Kidney (tissue), 14 donors: Measurements from ENCODE around the gene SOS2. TPM values are rescaled to one million over a fixed set of nuclear protein-coding genes. Genes with fewer than 3 reads are reported as not detected.

ENCODE experiments used
- DNase-seq, 5 donors: peaks; one replicate each; pipeline ENCODE4 v3.0.0-alpha.2; 2013 to 2020
- FAIRE-seq: peaks from 2 replicates; lab custom pipeline; 2012; peaks lifted over from hg19 to GRCh38; lab: Jason Lieb, UNC
- H3K27ac ChIP-seq, 2 donors: one replicate each; pipeline ENCODE4 v1.7.0; 2013; ENCODE audit warnings: low read depth in 2 of 2, low read length in 2 of 2, inconsistent platforms in 1 of 2
- H3K27me3 ChIP-seq: one replicate; pipeline ENCODE4 v1.7.1; 2013; ENCODE audit warnings: low read length, inconsistent platforms; ENCODE audit not compliant: control insufficient read depth, insufficient read depth
- H3K36me3 ChIP-seq, 3 donors: one replicate each; pipeline versions ENCODE4 v1.7.0 to v1.7.1; 2013; ENCODE audit warnings: low read length in 3 of 3, control low read depth in 1 of 3, inconsistent platforms in 1 of 3; ENCODE audit not compliant: insufficient read depth in 3 of 3, control insufficient read depth in 2 of 3
- H3K4me1 ChIP-seq, 3 donors: one replicate each; pipeline versions ENCODE4 v1.7.0 to v1.7.1; 2013; ENCODE audit warnings: low read length in 3 of 3, inconsistent platforms in 1 of 3, low read depth in 1 of 3; ENCODE audit not compliant: control insufficient read depth in 2 of 3, insufficient read depth in 2 of 3
- H3K4me3 ChIP-seq, 3 donors: one replicate each; pipeline versions ENCODE4 v1.7.0 to v1.8.1; 2013; ENCODE audit warnings: low read length in 3 of 3, control low read depth in 1 of 3, inconsistent platforms in 1 of 3
- H3K9ac ChIP-seq, 3 donors: one replicate each; pipeline versions ENCODE4 v1.7.0 to v1.7.1; 2013; ENCODE audit warnings: low read length in 3 of 3, control low read depth in 1 of 3, inconsistent platforms in 1 of 3
- H3K9me3 ChIP-seq, 3 donors: one replicate each; pipeline versions ENCODE4 v1.7.0 to v1.7.1; 2013; ENCODE audit warnings: low read length in 3 of 3, control low read depth in 1 of 3, inconsistent platforms in 1 of 3; ENCODE audit not compliant: control insufficient read depth in 2 of 3, insufficient read depth in 1 of 3
- CTCF ChIP-seq: IDR thresholded peaks from 3 replicates; pipeline ENCODE4 v1.5.1; 2012; ENCODE audit warnings: mild to moderate bottlenecking, moderate library complexity, borderline replicate concordance; ENCODE audit not compliant: insufficient read depth; ENCODE audit errors: extremely low read depth
- intact Hi-C: fragments of 100-400 bp; cut with DNase I; formaldehyde crosslinking; loops from one replicate; pipeline ENCODE4 v1.11.1; 2022
- polyA plus RNA-seq: library from polyadenylated mRNA; stranded (reverse); fragments of 350-450 nt; fragmentation: Illumina TruSeq; extraction: RNeasy Lipid Tissue Mini Kit (QIAGEN cat#74804); gene quantifications from one replicate; pipeline ENCODE4 v1.2.3, GENCODE V29; 2014; ENCODE audit warnings: low read depth, low replicate concordance; ENCODE audit not compliant: insufficient read depth
- total RNA-seq: library from RNA; stranded (reverse); fragmentation: NEBNext Ultra II Directional; extraction: Animal tissue kit (Norgen Biotek cat#: 25700); gene quantifications from one replicate; pipeline ENCODE4 v1.2.1, GENCODE V29; 2021
- donor health status: control.
- donor health status: control.
- donor health status: control.
- donor health status: control.
- donor health status: control.
- donor health status: DM: yes; HTN: yes; CAD: no.
- donor health status: Normal renal cell carcinoma (clear cell type).

The SOS2 gene
- total and polyA plus RNA-seq, 2 donors from 2014 or later: 11.9 to 39.7 TPM

- Histone ChIP-seq H3K9me3 (no peaks in the 10 kb centered on the region), H3K27ac (no peak overlapping the region), H3K36me3 (no peaks in the 10 kb centered on the region), H3K4me3 (no peak overlapping the region), H3K4me1 (peaks cover 0 to 7% (median 2%) of the 10 kb centered on the region in 3 donors), H3K27me3 (no peaks in the 10 kb centered on the region), H3K9ac (no peak overlapping the region)
- no peak for TF ChIP-seq CTCF
- DNase-seq (no peak), FAIRE-seq (no peak)
- intact Hi-C loops: no loop called here
These were observed 16.0 kb downstream of the SOS2 start for GRCh38 chr14:50215416-50215815.

GRCh38 chr14:50213795-50214194 lies 17.6 kb downstream of the SOS2 start:
- FAIRE-seq (no peak), DNase-seq (no peak)
- H3K9ac ChIP-seq: no peak overlapping the region
- no peak for TF ChIP-seq CTCF
- no peaks in the 10 kb centered on the region for H3K9me3 ChIP-seq
- no peak overlapping the region for H3K4me3 ChIP-seq
- no peak overlapping the region for H3K27ac ChIP-seq
- H3K36me3 ChIP-seq: no peaks in the 10 kb centered on the region
- no peaks in the 10 kb centered on the region for H3K27me3 ChIP-seq
- intact Hi-C loops: no loop called here
- peaks cover 0 to 9% (median 0%) of the 10 kb centered on the region in 3 donors for H3K4me1 ChIP-seq

DNA sequence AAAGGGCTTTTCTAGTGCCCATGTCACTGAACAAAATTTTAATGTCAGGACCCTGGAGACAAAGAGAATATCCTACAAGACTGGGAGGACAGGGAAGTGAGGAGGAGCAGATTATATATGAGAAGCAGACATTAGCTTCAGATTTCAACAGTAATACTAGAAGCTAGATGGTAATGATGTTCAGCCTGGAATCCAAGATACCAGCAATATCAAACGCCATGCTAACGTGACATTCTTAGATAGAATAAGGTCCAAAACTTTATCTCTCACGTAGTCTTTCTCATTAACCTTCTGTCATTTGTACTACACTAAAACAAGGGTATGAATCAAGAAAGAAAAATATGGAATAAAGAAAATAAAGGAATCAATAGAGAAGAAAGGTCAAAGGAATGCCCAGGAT lies 18.7 kb downstream of the SOS2 start:
- no peaks in the 10 kb centered on the region for H3K27me3 ChIP-seq
- FAIRE-seq: no peak
- no peak overlapping the region for H3K27ac ChIP-seq
- no peak overlapping the region for H3K4me3 ChIP-seq
- TF ChIP-seq CTCF: no peak
- no peaks in the 10 kb centered on the region for H3K9me3 ChIP-seq
- DNase-seq: no peak
- peaks cover 0 to 9% (median 0%) of the 10 kb centered on the region in 3 donors for H3K4me1 ChIP-seq
- H3K9ac ChIP-seq: no peak overlapping the region
- no peaks in the 10 kb centered on the region for H3K36me3 ChIP-seq
- intact Hi-C loops: no loop called here

GRCh38 chr14:50210074-50210473 lies 21.3 kb downstream of the SOS2 start:
- Histone ChIP-seq H3K4me1 (peaks cover 0 to 8% (median 0%) of the 10 kb centered on the region in 3 donors), H3K27ac (no peak overlapping the region), H3K9me3 (no peaks in the 10 kb centered on the region), H3K36me3 (no peaks in the 10 kb centered on the region), H3K27me3 (no peaks in the 10 kb centered on the region), H3K4me3 (no peak overlapping the region), H3K9ac (no peak overlapping the region)
- no peak for TF ChIP-seq CTCF
- DNase-seq: no peak
- intact Hi-C loops: no loop called here
- FAIRE-seq: no peak
